Stomach (tissue), 9 donors: Measurements from ENCODE around the gene LYSMD2. TPM values are rescaled to one million over a fixed set of nuclear protein-coding genes. Genes with fewer than 3 reads are reported as not detected.

ENCODE experiments used
- DNase-seq, 2 donors: peaks; one replicate each; pipeline versions ENCODE4 v3.0.0 to v3.0.0-alpha.2; 2013 to 2019
- H3K27ac ChIP-seq, 5 donors: fragments of 200-600 bp in 4 of 5; sonication (generic) in 4 of 5; one replicate each; pipeline ENCODE4 v1.5.1; 2013 to 2019; ENCODE audit warnings: mild to moderate bottlenecking in 1 of 5, moderate library complexity in 1 of 5
- H3K27me3 ChIP-seq, 3 donors: fragments of 200-600 bp; sonication (generic); one replicate each; pipeline ENCODE4 v1.5.1; 2017 to 2019; ENCODE audit warnings: mixed run types in 1 of 3
- H3K36me3 ChIP-seq, 4 donors: fragments of 200-600 bp; sonication (generic); 1 replicate in 3 of 4; 2 replicates in 1 of 4; pipeline ENCODE4 v1.5.1; 2016 to 2019
- H3K4me1 ChIP-seq, 4 donors: fragments of 200-600 bp; sonication (generic); one replicate each; pipeline ENCODE4 v1.5.1; 2016 to 2019
- H3K4me3 ChIP-seq, 4 donors: fragments of 200-600 bp; sonication (generic) in 3 of 4; one replicate each; pipeline ENCODE4 v1.5.1; 2016 to 2019; ENCODE audit warnings: mild to moderate bottlenecking in 1 of 4
- H3K9me3 ChIP-seq, 4 donors: fragments of 200-600 bp; sonication (generic); one replicate each; pipeline ENCODE4 v1.5.1; 2016 to 2019
- EP300 ChIP-seq: sonication (generic); formaldehyde crosslinking; IDR thresholded peaks from one replicate; pipeline ENCODE4 v1.6.1; 2017; ENCODE audit warnings: antibody characterized with exemption
- POLR2A ChIP-seq, 4 donors: fragments of 450-650 bp; IDR thresholded peaks; one replicate each; pipeline ENCODE4 v1.6.1; 2016; ENCODE audit warnings: antibody characterized with exemption in 4 of 4, control low read depth in 2 of 4, mild to moderate bottlenecking in 1 of 4, moderate library complexity in 1 of 4
- POLR2AphosphoS5 ChIP-seq, 3 donors: sonication (generic); formaldehyde crosslinking; IDR thresholded peaks; one replicate each; pipeline ENCODE4 v1.6.1; 2016; ENCODE audit warnings: antibody characterized with exemption in 3 of 3
- WGBS, 5 donors: extraction: QIAGEN DNeasy Blood & Tissue Kit in 3 of 5; methylation state at CpG; one replicate each; pipeline versions ENCODE4 v1.1.5 to v1.1.7; 2013 to 2018; 5-methylcytosine and 5-hydroxymethylcytosine counted together
- intact Hi-C: fragments of 100-400 bp; cut with DNase I; formaldehyde crosslinking; loops from one replicate; pipeline ENCODE4 v1.15.1; 2023; ENCODE audit warnings: low total_unique reads
- polyA plus RNA-seq, 3 donors: library from polyadenylated mRNA; stranded (reverse); fragments of 200-250 nt; gene quantifications; one replicate each; pipeline ENCODE4 v1.2.3, GENCODE V29; 2013
- total RNA-seq, 5 donors: library from RNA; depleted of rRNA; stranded (reverse); fragments of >200 nt; gene quantifications; one replicate each; pipeline versions ENCODE4 v1.1.0 to v1.2.3, GENCODE V29; 2014 to 2016
- TF ChIP-seq, protein P1 (sequence below), 7 experiments: fragments of 450-650 bp in 4 of 7; fragments of 200-600 bp in 3 of 7; sonication (generic) in 3 of 7; IDR thresholded peaks; one replicate each; pipeline ENCODE4 v1.5.1; 2016 to 2019; ENCODE audit warnings: antibody characterized with exemption in 7 of 7, control low read depth in 2 of 7, mild to moderate bottlenecking in 1 of 7
- donor health status: healthy with polysubstance abuse.
- donor health status: Bipolar disorder and iron deficiency.
- donor health status: healthy.

The LYSMD2 gene
- total and polyA plus RNA-seq, 8 donors, result 4.8 to 24.9 (median 12.2) TPM; not detected in 1

DNA sequence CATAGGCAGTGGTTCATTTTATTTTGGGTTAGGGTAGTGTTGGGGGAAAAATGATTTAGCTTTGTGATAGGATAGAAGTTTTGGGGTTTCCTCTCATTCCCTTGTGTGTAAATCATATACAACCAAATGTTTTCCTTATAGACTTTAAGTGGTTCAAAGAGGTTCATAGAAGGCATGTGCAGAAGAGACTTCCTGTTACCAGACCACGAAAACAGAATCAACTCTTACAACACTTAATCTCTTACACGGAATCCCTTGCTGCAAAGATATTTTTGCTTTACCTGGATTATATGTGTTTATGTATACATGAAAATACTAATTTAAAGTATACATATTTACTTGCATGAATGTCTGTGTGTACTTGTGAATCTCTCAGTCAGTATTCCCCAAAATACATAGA lies 16.8 kb upstream of the LYSMD2 start:
- TF ChIP-seq, protein P1, sequence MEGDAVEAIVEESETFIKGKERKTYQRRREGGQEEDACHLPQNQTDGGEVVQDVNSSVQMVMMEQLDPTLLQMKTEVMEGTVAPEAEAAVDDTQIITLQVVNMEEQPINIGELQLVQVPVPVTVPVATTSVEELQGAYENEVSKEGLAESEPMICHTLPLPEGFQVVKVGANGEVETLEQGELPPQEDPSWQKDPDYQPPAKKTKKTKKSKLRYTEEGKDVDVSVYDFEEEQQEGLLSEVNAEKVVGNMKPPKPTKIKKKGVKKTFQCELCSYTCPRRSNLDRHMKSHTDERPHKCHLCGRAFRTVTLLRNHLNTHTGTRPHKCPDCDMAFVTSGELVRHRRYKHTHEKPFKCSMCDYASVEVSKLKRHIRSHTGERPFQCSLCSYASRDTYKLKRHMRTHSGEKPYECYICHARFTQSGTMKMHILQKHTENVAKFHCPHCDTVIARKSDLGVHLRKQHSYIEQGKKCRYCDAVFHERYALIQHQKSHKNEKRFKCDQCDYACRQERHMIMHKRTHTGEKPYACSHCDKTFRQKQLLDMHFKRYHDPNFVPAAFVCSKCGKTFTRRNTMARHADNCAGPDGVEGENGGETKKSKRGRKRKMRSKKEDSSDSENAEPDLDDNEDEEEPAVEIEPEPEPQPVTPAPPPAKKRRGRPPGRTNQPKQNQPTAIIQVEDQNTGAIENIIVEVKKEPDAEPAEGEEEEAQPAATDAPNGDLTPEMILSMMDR (IDR thresholded peaks at IDR 0.05), result no peak
- TF ChIP-seq POLR2AphosphoS5 (IDR thresholded peaks at IDR 0.05) (no peak), EP300 (no peak), POLR2A (IDR thresholded peaks at IDR 0.05) (no peak)
- WGBS, 5 donors, result 68 to 82% (median 75%) methylated on average over 2 of the region's 2 CpGs
- Histone ChIP-seq H3K4me3 (no peak overlapping the region), H3K27me3 (no peaks in the 10 kb centered on the region), H3K9me3 (no peaks in the 10 kb centered on the region), H3K4me1 (peaks cover 12 to 36% (median 28%) of the 10 kb centered on the region in 4 donors), H3K27ac (no peak overlapping the region), H3K36me3 (no peaks in the 10 kb centered on the region)
- no peak for DNase-seq
- intact Hi-C loops, result no loop called here

GRCh38 chr15:51752888-51753287 lies 15.4 kb upstream of the LYSMD2 start:
- H3K9me3 ChIP-seq, result no peaks in the 10 kb centered on the region
- DNase-seq, result no peak
- H3K27me3 ChIP-seq, result no peaks in the 10 kb centered on the region
- no peak for TF ChIP-seq POLR2A (IDR thresholded peaks at IDR 0.05)
- no peak for TF ChIP-seq POLR2AphosphoS5 (IDR thresholded peaks at IDR 0.05)
- TF ChIP-seq, protein P1 (IDR thresholded peaks at IDR 0.05), result no peak
- TF ChIP-seq EP300, result no peak
- H3K27ac ChIP-seq, result peak overlapping the region in 2 of 5 donors; percentile 35 to 84
- no peaks in the 10 kb centered on the region for H3K36me3 ChIP-seq
- peak overlapping the region in 1 of 4 donors; percentile 90 for H3K4me3 ChIP-seq
- WGBS, 5 donors, result 69 to 82% (median 76%) methylated on average over 5 of the region's 5 CpGs
- intact Hi-C loops, result no loop called here
- peaks cover 12 to 25% (median 19%) of the 10 kb centered on the region in 4 donors for H3K4me1 ChIP-seq

- Histone ChIP-seq H3K4me3 (peak overlapping the region; percentile 64 to 98 (median 86)), H3K4me1 (peaks cover 12 to 23% (median 18%) of the 10 kb centered on the region in 4 donors), H3K36me3 (no peaks in the 10 kb centered on the region), H3K27me3 (peaks cover 0 to 5% (median 0%) of the 10 kb centered on the region in 3 donors), H3K9me3 (no peaks in the 10 kb centered on the region), H3K27ac (peak overlapping the region; percentile 35 to 84 (median 53))
- DNase-seq, result peak; percentile 33 to 67
- intact Hi-C loops, result no loop called here
- TF ChIP-seq EP300, result no peak
- TF ChIP-seq POLR2AphosphoS5 (IDR thresholded peaks at IDR 0.05), result no peak
- no peak for TF ChIP-seq POLR2A (IDR thresholded peaks at IDR 0.05)
- TF ChIP-seq, protein P1 (IDR thresholded peaks at IDR 0.05), result no peak
- 2 to 10% (median 3%) methylated on average over 21 to 71 of the region's 71 CpGs for WGBS, 5 donors
Observed at GRCh38 chr15:51751697-51752683, 14.5 kb upstream of the LYSMD2 start.

GRCh38 chr15:51750792-51751696 lies 13.6 kb upstream of the LYSMD2 start, which contains the start of gene TMOD2:
TSS of gene TMOD2 (plus strand) at chr15:51751597. CDS start at chr15:51766442, 14,845 bp downstream.
- Histone ChIP-seq H3K4me1 (peaks cover 12 to 23% (median 18%) of the 10 kb centered on the region in 4 donors), H3K27me3 (peaks cover 0 to 6% (median 0%) of the 10 kb centered on the region in 3 donors), H3K9me3 (no peaks in the 10 kb centered on the region), H3K4me3 (peak within 1 kb of the TSS; percentile 64 to 98 (median 86)), H3K36me3 (no peaks in the 10 kb centered on the region), H3K27ac (peak within 1 kb of the TSS; percentile 35 to 84 (median 53))
- WGBS, 5 donors, result 6 to 20% (median 8%) methylated on average over 22 to 65 of the region's 65 CpGs
- peak; percentile 53 to 82 for DNase-seq
- TF ChIP-seq POLR2AphosphoS5 (IDR thresholded peaks at IDR 0.05) (no peak), EP300 (no peak), POLR2A (IDR thresholded peaks at IDR 0.05) (no peak)
- TF ChIP-seq, protein P1 (IDR thresholded peaks at IDR 0.05), result no peak
- intact Hi-C loops, result no loop called here
